ENCODE results near the gene CATSPERE.

GRCh38 chr1:244427647-244428046 lies 33.4 kb upstream of the CATSPERE start:
- no peak for TF ChIP-seq CTCF (conservative IDR thresholded peaks at IDR 0.05; ENCODE audit: low read length)
- TF ChIP-seq EZH2phosphoT487 (IDR thresholded peaks at IDR 0.05; ENCODE audit: borderline replicate concordance): no peak

All from Loucy (cell line).